OCI-LY7 (cell line): ENCODE results near the gene FZD7.

ENCODE experiments used
- CTCF ChIP-seq: fragments of 200-600 bp; sonication (generic); conservative IDR thresholded peaks from 2 replicates; pipeline ENCODE4 v1.5.1; 2014; ENCODE audit warnings: mild to moderate bottlenecking, antibody characterized with exemption, low read length, moderate library complexity, mixed read lengths
- EZH2phosphoT487 ChIP-seq: fragments of 200-600 bp; sonication (generic); IDR thresholded peaks from 2 replicates; pipeline ENCODE4 v1.6.1; 2018; ENCODE audit warnings: low read depth, borderline replicate concordance, mild to moderate bottlenecking, mixed run types, antibody characterized with exemption, low read length, moderate library complexity, mixed read lengths

GRCh38 chr2:201985728-201986462 is 47.8 kb upstream of the FZD7 start:
- TF ChIP-seq CTCF: no peak
- TF ChIP-seq EZH2phosphoT487: no peak
